Bronchial epithelial cell (primary cell): ENCODE results near the gene TRPM3. TPM values are rescaled to one million over a fixed set of nuclear protein-coding genes. Genes with fewer than 3 reads are reported as not detected.

Source experiments
- DNase-seq: peaks from one replicate; pipeline ENCODE4 v3.0.0-alpha.2; 2010; ENCODE audit warnings: low read depth
- FAIRE-seq: peaks from 2 replicates; lab custom pipeline; 2011; peaks lifted over from hg19 to GRCh38; lab: Jason Lieb, UNC
- H3K27me3 ChIP-seq: 2 replicates; pipeline ENCODE4 v1.5.1; 2011; ENCODE audit warnings: low read length; ENCODE audit not compliant: control insufficient read depth, insufficient read depth
- H3K36me3 ChIP-seq: 2 replicates; pipeline ENCODE4 v1.5.1; 2011; ENCODE audit warnings: low read length; ENCODE audit not compliant: control insufficient read depth, insufficient read depth
- H3K4me3 ChIP-seq: 2 replicates; pipeline ENCODE4 v1.5.1; 2011; ENCODE audit warnings: mild to moderate bottlenecking, low read depth, low read length, control low read depth
- total RNA-seq: library from RNA; depleted of rRNA; stranded (reverse); fragments of >200 nt; gene quantifications from 2 replicates; pipeline ENCODE4 v1.2.1, GENCODE V29; 2014
- TF ChIP-seq, protein P1 (sequence below): IDR thresholded peaks from 2 replicates; pipeline ENCODE4 v1.5.1; 2011; ENCODE audit warnings: mild to moderate bottlenecking, moderate library complexity, low read length, control low read depth, inconsistent platforms; ENCODE audit not compliant: insufficient read depth, severe bottlenecking

The TRPM3 gene
- total RNA-seq, 1 donor from 2014 or later, result not detected

DNA sequence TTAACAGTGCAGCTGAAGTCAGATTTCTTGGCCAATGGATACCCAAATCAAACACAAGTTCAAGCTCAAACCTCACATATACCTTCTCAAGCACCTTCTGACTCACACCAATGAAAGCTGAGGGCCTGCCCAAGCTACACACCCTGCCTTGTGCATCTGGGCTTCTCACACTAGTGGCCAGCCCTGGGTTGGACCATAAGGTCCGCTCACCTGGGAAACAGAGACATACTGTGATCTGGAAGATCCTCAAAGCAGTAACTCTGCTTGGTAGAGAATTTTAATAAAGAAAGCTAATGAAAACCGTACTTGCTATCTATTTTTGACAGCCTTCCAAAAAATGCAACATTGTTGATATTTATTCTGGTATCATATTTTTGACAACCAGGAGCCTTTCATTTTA, 7.4 kb upstream of the TRPM3 start:
- no peaks in the 10 kb centered on the region for H3K27me3 ChIP-seq
- H3K36me3 ChIP-seq, result no peaks in the 10 kb centered on the region
- H3K4me3 ChIP-seq, result no peak overlapping the region
- DNase-seq, result no peak
- FAIRE-seq, result no peak
- TF ChIP-seq, protein P1, sequence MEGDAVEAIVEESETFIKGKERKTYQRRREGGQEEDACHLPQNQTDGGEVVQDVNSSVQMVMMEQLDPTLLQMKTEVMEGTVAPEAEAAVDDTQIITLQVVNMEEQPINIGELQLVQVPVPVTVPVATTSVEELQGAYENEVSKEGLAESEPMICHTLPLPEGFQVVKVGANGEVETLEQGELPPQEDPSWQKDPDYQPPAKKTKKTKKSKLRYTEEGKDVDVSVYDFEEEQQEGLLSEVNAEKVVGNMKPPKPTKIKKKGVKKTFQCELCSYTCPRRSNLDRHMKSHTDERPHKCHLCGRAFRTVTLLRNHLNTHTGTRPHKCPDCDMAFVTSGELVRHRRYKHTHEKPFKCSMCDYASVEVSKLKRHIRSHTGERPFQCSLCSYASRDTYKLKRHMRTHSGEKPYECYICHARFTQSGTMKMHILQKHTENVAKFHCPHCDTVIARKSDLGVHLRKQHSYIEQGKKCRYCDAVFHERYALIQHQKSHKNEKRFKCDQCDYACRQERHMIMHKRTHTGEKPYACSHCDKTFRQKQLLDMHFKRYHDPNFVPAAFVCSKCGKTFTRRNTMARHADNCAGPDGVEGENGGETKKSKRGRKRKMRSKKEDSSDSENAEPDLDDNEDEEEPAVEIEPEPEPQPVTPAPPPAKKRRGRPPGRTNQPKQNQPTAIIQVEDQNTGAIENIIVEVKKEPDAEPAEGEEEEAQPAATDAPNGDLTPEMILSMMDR, result no peak

DNA sequence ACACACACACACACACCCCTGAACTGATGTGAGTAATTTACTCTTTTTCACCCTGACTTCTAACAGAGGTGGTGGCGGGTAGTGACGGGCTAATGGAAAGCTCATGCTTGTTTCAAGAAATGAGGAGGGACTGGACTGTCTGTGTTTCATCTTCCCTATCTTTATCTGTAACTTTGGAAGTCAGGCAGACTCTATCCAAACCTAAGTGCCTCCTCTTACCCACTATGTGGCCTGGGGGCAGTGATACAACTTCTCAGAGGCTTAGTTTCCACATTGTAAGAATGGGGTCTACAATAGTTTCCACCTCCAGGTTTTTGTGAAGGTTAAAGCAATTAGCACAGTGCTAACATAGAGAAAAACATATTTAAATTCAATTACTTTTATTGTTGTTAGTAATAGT, 5.9 kb upstream of the TRPM3 start:
- Histone ChIP-seq H3K4me3 (no peak overlapping the region), H3K27me3 (no peaks in the 10 kb centered on the region), H3K36me3 (no peaks in the 10 kb centered on the region)
- no peak for FAIRE-seq
- TF ChIP-seq, protein P1, result no peak
- no peak for DNase-seq

DNA sequence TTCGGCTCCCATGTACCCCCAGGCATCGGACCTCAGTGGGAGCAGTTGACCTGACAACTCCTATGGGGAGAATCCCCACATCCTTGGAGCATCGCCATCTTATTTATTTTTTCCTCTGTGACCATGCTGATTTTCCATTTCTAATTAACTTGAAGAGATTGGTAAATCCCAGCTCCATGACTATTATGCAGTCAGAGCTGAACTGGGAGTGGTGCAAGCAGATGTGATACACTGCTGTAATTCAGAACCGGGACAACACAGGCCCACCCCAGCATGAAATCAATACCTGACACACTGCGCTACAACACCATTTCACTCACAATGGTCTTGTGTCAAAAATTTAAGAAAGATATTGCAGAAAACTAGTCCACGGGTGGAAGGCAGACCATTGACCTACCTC, 1.0 kb upstream of the TRPM3 start:
- no peak overlapping the region for H3K4me3 ChIP-seq
- no peaks in the 10 kb centered on the region for H3K36me3 ChIP-seq
- H3K27me3 ChIP-seq, result peaks cover 2% of the 10 kb centered on the region
- TF ChIP-seq, protein P1, result no peak
- DNase-seq, result no peak
- FAIRE-seq, result no peak

DNA sequence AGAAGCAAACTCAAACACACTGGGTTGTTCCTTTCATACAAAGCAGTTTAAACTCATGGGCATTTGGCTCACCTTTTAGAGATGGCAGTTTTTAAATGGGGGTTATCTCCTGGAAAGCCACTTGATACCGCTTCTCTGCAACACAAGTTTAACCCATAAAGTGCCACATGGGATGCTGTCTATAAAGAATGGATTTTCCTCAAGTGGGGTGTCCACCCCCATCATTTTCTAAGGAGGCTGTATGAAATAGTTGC, 528 bp upstream of the TRPM3 start:
- H3K27me3 ChIP-seq, result peaks cover 2% of the 10 kb centered on the region
- H3K4me3 ChIP-seq, result no peak overlapping the region
- TF ChIP-seq, protein P1, result no peak
- no peak for FAIRE-seq
- H3K36me3 ChIP-seq, result no peaks in the 10 kb centered on the region
- DNase-seq, result no peak

DNA sequence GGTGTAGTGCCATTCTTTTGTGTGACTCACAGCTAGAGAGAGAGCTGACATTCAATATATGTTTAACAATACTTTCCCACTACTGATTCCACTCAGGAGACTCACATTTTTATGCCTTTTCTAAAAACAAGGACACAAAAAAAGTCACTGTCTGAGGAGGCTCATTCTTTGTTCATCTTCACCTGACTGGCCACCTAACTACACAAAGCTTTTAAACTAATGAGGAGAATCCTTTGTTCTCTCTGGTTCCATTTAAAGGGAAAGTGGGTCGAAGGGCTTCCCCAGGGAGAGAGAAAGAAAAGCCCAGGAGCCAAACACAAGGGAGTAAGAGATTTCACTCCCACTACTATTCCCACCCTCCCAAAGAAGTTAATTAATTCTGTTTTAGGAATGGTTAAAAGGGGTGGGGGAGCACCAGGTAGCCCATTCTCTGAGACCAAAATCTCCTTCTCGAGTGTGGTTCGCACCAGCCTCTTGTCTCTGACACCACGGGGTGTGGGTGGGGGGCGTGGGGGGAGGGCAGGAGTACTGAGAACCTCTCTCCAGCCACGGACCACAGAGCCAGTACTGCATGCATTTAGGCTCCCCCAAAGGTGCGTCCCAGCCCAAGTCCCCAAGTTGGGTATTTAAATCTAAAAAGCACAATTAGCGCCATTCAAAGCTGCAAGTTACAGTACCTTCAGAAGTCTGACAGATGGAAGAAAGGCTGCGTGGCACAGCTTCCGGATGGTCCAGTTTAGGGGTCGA, 747 bp downstream of the TRPM3 start:
- no peaks in the 10 kb centered on the region for H3K36me3 ChIP-seq
- no peak for FAIRE-seq
- no peak overlapping the region for H3K4me3 ChIP-seq
- TF ChIP-seq, protein P1, result no peak
- peaks cover 2% of the 10 kb centered on the region for H3K27me3 ChIP-seq
- DNase-seq, result no peak

DNA sequence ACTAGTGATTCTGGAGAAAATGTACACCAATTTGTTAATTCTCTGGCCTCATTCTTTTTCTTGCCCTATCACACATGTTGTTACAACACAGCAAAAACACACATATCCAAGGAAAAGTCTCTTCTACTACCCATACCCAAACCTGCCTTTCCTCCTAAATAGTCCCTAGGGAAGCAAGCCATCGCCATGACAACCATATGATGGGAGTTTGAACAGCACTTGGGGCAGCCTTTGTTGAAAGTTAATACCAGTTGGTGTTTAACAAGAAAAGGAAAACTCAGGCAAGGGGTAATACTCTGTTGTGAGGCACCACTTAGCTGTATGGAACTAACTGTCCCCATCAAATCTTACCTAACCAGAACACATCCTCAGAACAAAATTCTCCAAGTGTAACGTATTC, 1.7 kb downstream of the TRPM3 start:
- peaks cover 2% of the 10 kb centered on the region for H3K27me3 ChIP-seq
- TF ChIP-seq, protein P1, result no peak
- no peak overlapping the region for H3K4me3 ChIP-seq
- FAIRE-seq (no peak), DNase-seq (no peak)
- H3K36me3 ChIP-seq, result no peaks in the 10 kb centered on the region
